GM12874 (cell line): ENCODE data around the gene LEP.

Experiments
- CTCF ChIP-seq: IDR thresholded peaks from 2 replicates; pipeline ENCODE4 v1.5.1; 2011; ENCODE audit warnings: low read depth, mild to moderate bottlenecking, control low read depth, low read length, moderate library complexity; ENCODE audit not compliant: insufficient read depth

Gene LEP

DNA sequence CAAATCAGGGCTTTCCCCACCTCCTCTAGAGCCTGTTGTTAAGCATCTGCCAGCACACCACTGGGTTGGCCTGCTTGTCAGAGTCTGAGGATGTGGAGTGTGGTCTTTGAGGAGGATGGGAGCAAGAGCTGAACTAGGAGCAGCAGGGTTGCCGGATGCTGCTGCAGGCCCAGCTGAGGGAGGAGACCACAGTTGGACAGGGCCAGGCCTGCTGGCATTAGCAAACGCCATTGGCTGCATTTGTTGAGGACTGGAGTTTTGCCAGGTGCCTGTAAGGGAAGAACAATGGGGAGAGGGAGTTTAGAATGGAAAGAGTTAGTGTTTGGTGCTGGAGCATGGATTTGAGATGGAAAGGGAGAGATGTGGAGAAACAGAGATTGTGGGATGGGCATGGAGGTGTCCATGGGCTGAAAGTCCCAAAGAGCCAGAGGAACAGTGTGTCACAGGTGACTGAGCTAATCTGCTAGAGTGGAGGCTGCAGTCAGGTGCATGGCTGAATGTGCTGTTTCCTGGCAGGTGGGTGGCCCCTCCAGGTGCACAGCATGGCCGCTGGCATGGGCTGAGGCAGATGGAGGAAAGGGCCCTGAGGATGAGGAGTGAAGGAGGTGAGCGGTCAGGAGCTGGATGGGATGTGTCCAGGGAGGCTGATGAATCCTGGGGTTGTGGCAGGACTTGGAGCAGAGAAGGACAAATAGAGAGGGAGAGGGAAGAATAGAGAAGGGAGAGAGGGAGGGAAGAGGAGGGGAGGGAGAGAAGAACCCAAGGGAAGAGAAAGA, 40.7 kb downstream of the LEP start:
- no peak for TF ChIP-seq CTCF

DNA sequence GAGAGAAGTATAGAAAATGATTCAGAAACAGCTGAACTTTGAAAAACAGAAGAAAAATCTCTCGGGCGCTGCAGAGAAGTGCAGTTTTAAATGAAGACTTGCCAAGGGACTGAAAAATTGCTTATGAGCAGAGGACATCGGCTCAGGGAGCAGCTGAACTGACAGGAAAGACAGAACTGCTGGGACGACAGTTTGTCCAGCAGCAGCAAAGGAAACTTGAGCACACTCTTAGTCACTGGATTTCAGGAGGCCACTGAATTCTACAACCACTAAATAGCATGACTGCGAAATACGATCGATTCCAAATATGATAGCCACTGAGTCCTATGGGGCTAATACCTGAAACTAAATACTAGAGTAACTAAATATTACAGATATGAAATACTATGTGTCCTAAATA, 43.0 kb downstream of the LEP start:
- TF ChIP-seq CTCF, result no peak

GRCh38 chr7:128287556-128287955, 46.5 kb downstream of the LEP start:
- TF ChIP-seq CTCF, result no peak

DNA sequence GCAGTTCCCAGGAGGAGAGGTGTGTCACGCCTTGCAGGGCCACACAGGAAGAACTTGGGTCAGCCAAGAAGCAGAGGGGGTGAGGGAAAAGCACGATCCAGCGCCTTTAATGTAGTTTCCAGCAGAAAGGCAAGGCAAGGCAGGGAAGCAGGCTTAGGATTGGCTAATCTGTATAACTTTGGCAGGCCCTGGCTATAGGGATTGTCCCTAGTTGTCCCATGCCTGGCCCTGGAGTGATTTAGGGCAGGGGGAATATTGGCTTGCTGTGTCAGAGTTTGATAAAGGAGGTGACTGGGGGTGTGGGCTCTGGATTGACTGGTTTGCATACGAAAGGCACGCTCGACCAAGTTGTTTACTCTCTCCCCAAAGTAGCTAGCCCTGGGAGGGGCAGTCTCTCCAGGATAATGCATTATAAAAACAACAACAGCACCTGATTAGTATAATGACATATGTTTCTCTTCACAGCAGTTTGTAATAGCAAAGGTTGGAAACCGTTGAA, 58.1 kb downstream of the LEP start:
- TF ChIP-seq CTCF, result no peak

DNA sequence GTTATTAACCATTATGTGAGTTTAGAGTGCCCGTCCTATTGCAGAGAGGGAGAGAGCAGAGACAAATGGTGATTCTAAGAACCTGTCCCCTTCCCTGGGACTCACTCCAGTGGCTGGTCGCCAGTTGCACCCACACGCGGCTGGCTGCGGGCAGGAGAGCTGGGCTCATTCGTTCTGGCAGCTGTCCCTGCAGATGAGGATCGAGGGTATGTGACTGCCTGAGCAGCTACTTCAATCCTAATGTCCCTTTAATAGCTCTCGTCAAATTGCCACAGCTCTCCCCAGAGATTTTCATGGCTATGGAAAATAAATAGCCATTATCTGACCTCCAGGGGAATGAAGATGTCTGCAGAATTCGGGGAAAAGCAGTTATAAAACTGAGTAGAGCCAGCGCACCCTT, 61.1 kb downstream of the LEP start:
- TF ChIP-seq CTCF, result no peak

DNA sequence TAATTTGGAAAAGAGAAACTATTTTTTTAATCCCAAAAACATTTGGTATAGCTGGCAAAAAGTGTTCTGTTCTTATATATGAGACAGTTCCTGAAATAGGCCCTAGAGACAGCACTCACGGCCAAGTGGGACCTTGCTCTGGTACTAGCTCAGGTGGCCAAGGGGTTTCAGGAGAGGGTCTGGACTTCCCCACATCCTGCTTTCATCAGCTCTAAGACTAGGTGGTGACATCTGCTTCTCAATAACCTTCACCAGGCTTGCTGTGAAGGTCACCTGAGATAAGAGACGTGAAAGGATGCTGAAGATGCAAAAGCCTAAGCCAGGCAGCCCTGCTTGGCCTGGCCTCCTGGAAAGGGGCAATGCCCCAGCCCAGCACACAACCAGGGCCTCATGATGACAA, 62.1 kb downstream of the LEP start:
- no peak for TF ChIP-seq CTCF

- no peak for TF ChIP-seq CTCF
Measured at GRCh38 chr7:128303643-128304042, 62.6 kb downstream of the LEP start.

DNA sequence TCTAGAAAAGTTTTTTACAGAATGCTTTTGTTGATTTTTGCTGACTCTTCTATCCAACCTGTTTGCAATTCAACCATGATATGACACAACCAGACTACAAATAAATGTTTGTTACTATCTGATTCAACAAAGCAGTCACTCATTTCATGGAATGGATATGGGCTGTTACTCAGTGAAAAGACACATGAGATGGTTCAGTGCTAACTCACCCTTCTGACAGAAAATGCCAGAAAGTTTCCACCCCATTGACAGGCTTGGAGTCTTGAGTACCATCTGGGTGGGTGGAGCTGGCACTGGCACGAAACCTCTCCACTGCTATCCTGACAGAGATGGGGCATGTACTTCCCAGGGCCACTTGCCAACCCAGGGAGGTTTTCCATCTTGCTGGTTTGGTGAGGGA, 63.1 kb downstream of the LEP start:
- TF ChIP-seq CTCF, result no peak
